ENCODE results near the gene CCDC120.

DNA sequence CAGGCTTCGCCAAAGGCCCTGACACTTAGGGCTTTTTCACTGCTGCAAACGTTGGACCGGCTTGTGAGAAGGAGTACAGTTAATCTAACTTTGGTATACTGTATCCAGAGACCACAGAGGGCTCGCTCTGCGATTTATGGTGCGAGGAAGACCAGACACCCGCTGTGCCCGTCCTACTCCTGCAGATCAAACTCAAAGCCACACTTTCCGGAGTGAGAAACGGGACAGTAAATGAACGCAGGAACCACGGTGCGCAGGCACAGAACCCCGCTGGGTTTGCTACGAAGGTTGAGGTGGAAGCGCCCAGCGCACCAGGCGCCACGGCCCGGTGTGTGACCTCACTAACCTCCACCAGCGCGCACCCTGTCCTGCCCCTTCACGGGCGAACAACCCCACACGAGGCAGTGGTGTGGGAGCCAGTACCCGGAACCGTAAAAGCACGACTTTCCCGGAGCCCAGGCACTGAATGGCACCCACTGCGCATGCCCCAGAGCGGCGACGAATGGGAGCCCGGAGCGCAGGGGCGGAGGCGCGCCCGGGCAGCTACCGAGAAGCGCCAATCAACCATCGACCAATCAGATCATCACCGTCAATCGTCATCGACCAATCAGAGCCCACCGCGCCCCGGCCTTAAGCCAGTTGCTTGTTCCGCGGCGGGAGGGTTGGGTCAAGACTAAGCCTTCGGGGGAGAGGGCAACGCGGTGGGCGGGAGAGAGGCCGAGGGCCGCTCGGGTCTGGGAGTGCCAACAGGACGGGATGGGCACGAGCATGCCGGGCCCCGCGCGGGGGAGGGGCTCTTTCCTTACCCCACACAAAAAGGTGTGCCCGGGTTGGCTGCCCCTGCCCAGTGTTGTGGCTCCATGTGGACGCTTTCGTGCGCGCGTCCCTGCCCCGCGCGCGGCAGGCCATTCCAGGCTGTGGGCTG lies 42.2 kb downstream of the CCDC120 start:
- TF ChIP-seq, protein P1, sequence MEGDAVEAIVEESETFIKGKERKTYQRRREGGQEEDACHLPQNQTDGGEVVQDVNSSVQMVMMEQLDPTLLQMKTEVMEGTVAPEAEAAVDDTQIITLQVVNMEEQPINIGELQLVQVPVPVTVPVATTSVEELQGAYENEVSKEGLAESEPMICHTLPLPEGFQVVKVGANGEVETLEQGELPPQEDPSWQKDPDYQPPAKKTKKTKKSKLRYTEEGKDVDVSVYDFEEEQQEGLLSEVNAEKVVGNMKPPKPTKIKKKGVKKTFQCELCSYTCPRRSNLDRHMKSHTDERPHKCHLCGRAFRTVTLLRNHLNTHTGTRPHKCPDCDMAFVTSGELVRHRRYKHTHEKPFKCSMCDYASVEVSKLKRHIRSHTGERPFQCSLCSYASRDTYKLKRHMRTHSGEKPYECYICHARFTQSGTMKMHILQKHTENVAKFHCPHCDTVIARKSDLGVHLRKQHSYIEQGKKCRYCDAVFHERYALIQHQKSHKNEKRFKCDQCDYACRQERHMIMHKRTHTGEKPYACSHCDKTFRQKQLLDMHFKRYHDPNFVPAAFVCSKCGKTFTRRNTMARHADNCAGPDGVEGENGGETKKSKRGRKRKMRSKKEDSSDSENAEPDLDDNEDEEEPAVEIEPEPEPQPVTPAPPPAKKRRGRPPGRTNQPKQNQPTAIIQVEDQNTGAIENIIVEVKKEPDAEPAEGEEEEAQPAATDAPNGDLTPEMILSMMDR (IDR thresholded peaks at IDR 0.05), result no peak
- peak in 1 of 4 donors; percentile 10 for TF ChIP-seq POLR2A (IDR thresholded peaks at IDR 0.05)
